ENCODE results near the gene HIVEP3.
A peak's percentile ranks its signal among the peaks of the same experiment; 100 is the strongest.

Gene HIVEP3

DNA sequence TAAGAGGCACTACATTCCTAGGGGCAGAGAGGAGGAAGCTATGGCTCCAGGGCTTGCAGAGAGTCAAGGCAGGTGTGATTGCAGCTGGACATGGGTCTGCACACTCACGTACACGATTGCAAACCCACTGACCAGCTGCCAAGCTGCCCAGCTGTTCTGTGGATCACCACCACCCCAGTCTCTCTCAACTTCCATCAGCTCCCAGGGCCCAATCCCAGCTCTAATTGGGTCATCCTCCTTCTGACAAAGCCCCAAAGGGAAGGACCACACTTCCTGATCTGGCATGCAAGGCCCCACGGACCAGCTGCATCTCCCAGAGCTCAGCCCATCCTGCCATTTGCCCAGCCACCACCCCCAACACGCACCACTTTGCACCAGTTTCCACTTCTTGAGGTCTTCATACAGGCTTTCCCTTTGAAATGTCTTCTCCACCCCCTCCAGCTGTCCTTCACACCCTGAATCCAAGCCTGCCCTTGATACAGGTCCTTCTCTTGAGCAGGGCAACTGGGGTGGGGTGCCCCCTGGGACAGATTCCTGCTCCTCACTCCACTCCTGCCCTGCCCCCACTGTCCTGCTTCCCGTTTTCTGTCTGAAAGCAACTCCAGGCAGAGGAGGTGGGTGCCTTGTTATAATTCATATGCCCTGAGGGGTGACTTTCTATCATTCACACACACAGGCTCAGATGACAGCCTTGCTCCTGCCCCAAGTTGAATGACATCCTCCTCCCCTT is 254.9 kb downstream of the HIVEP3 start:
- no peak overlapping the region for H3K14ac ChIP-seq (ENCODE audit: low read length)
- no peak overlapping the region for H2AFZ ChIP-seq (ENCODE audit: low read length)
- H3K36me3 ChIP-seq (replicated peaks in 1 of 2; ENCODE audit: control insufficient read depth in 2 of 2, insufficient read depth in 2 of 2, low read length in 2 of 2): peaks cover 0 to 2% of the 10 kb centered on the region in 2 donors
- H3K27me3 ChIP-seq (ENCODE audit: control insufficient read depth in 3 of 3, insufficient read depth in 3 of 3, low read depth in 1 of 3, low read length in 3 of 3): peaks cover 7 to 52% (median 35%) of the 10 kb centered on the region in 3 experiments
- no peak overlapping the region for H3K4me3 ChIP-seq (ENCODE audit: low read length in 2 of 2)
- H2BK15ac ChIP-seq (ENCODE audit: low read length): no peak overlapping the region
- H3K4me2 ChIP-seq (ENCODE audit: insufficient read depth, low read length, poor library complexity, severe bottlenecking): no peak overlapping the region
- no peak overlapping the region for H4K8ac ChIP-seq (ENCODE audit: low read depth, low read length)
- peaks cover 0 to 3% of the 10 kb centered on the region in 2 donors for H3K9me3 ChIP-seq (replicated peaks in 1 of 2; ENCODE audit: control insufficient read depth in 2 of 2, insufficient read depth in 1 of 2, low read depth in 1 of 2, low read length in 2 of 2)
- WGBS, 2 donors (ENCODE audit: extremely low coverage in 2 of 2, insufficient read length in 2 of 2, insufficient replicate concordance in 1 of 2): no CpG with 5 or more reads among the region's 5 CpGs
- no peak overlapping the region for H2AK5ac ChIP-seq (ENCODE audit: low read depth, low read length)
- peaks cover 10 to 12% of the 10 kb centered on the region in 2 donors for H3K4me1 ChIP-seq (ENCODE audit: control insufficient read depth in 2 of 2, insufficient read depth in 1 of 2, low read depth in 1 of 2, low read length in 2 of 2)
- no peak overlapping the region for H4K91ac ChIP-seq (ENCODE audit: low read depth, low read length, poor library complexity)
- no peak for DNase-seq (ENCODE audit: low spot score)
- no peak overlapping the region for H2BK120ac ChIP-seq (ENCODE audit: low read depth, low read length)
- no peak overlapping the region for H3K27ac ChIP-seq (replicated peaks; ENCODE audit: low read length)
- no peak overlapping the region for H3K18ac ChIP-seq (ENCODE audit: low read length)
- H3K79me1 ChIP-seq (ENCODE audit: low read depth, low read length): no peaks in the 10 kb centered on the region
- H2BK5ac ChIP-seq (ENCODE audit: low read length): no peak overlapping the region
- H3K9ac ChIP-seq (ENCODE audit: low read depth, low read length, poor library complexity): no peak overlapping the region
- no peak overlapping the region for H3K23ac ChIP-seq (ENCODE audit: low read depth, low read length, poor library complexity)
- H3K4ac ChIP-seq (ENCODE audit: low read length): no peak overlapping the region
- no peak overlapping the region for H2BK12ac ChIP-seq (ENCODE audit: low read length)

DNA sequence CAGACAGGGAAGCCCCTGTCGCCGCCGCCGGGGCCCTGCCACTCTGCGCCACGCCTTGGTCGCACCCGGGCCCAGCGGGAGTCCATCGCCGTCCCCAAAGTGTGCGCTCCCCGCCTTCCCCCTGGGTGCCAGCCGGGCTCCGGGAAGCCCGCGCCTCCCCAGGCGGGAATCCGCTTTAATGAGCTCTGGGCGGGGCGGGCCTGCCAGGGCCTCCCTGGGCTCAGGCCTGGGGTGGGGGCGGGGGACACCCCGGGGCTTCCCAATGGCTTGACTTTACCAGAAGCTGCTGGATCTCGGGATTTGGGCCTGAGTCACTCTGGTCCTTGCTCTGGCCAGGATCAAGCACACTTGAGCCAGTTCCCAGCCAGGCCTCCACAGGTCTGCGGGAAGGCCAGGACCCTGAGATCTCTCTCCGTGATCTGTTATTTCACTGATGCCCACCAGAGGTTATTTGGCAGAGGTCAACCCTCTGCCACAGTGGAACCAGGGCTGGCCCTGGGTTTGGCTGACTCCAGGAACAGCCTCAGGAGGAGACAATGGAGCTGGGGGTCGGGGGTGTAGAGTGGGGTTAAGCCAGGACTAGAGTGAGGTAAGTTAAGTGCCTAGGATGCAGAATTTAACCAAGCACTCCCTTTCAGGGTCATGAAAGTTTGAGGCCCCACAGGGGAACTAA is 255.8 kb downstream of the HIVEP3 start:
- no peak overlapping the region for H2AK5ac ChIP-seq (ENCODE audit: low read depth, low read length)
- H3K27me3 ChIP-seq (ENCODE audit: control insufficient read depth in 3 of 3, insufficient read depth in 3 of 3, low read depth in 1 of 3, low read length in 3 of 3): peaks cover 7 to 52% (median 35%) of the 10 kb centered on the region in 3 experiments
- H2BK12ac ChIP-seq (ENCODE audit: low read length): no peak overlapping the region
- peak overlapping the region; percentile 39 to 80 for H3K4me3 ChIP-seq (ENCODE audit: low read length in 2 of 2)
- H3K9ac ChIP-seq (ENCODE audit: low read depth, low read length, poor library complexity): no peak overlapping the region
- no peak overlapping the region for H2BK15ac ChIP-seq (ENCODE audit: low read length)
- no CpG with 5 or more reads among the region's 27 CpGs for WGBS, 2 donors (ENCODE audit: extremely low coverage in 2 of 2, insufficient read length in 2 of 2, insufficient replicate concordance in 1 of 2)
- no peak overlapping the region for H3K4ac ChIP-seq (ENCODE audit: low read length)
- no peak overlapping the region for H4K91ac ChIP-seq (ENCODE audit: low read depth, low read length, poor library complexity)
- peaks cover 0 to 2% of the 10 kb centered on the region in 2 donors for H3K36me3 ChIP-seq (replicated peaks in 1 of 2; ENCODE audit: control insufficient read depth in 2 of 2, insufficient read depth in 2 of 2, low read length in 2 of 2)
- peaks cover 0 to 3% of the 10 kb centered on the region in 2 donors for H3K9me3 ChIP-seq (replicated peaks in 1 of 2; ENCODE audit: control insufficient read depth in 2 of 2, insufficient read depth in 1 of 2, low read depth in 1 of 2, low read length in 2 of 2)
- peaks cover 7 to 10% of the 10 kb centered on the region in 2 donors for H3K4me1 ChIP-seq (ENCODE audit: control insufficient read depth in 2 of 2, insufficient read depth in 1 of 2, low read depth in 1 of 2, low read length in 2 of 2)
- no peak overlapping the region for H2BK120ac ChIP-seq (ENCODE audit: low read depth, low read length)
- no peak overlapping the region for H4K8ac ChIP-seq (ENCODE audit: low read depth, low read length)
- no peak overlapping the region for H3K27ac ChIP-seq (replicated peaks; ENCODE audit: low read length)
- no peak overlapping the region for H3K14ac ChIP-seq (ENCODE audit: low read length)
- no peak overlapping the region for H2BK5ac ChIP-seq (ENCODE audit: low read length)
- peak overlapping the region; percentile 94 for H3K4me2 ChIP-seq (ENCODE audit: insufficient read depth, low read length, poor library complexity, severe bottlenecking)
- no peak overlapping the region for H3K23ac ChIP-seq (ENCODE audit: low read depth, low read length, poor library complexity)
- peak overlapping the region; percentile 9 for H3K18ac ChIP-seq (ENCODE audit: low read length)
- H2AFZ ChIP-seq (ENCODE audit: low read length): peak overlapping the region; percentile 91
- H3K79me1 ChIP-seq (ENCODE audit: low read depth, low read length): no peaks in the 10 kb centered on the region
- DNase-seq (ENCODE audit: low spot score): no peak

- H3K9ac ChIP-seq (ENCODE audit: low read depth, low read length, poor library complexity): peak overlapping the region; percentile 83
- H2BK12ac ChIP-seq (ENCODE audit: low read length): no peak overlapping the region
- no peak overlapping the region for H4K8ac ChIP-seq (ENCODE audit: low read depth, low read length)
- peaks cover 0 to 3% of the 10 kb centered on the region in 2 donors for H3K9me3 ChIP-seq (replicated peaks in 1 of 2; ENCODE audit: control insufficient read depth in 2 of 2, insufficient read depth in 1 of 2, low read depth in 1 of 2, low read length in 2 of 2)
- no peak overlapping the region for H2BK120ac ChIP-seq (ENCODE audit: low read depth, low read length)
- H2AFZ ChIP-seq (ENCODE audit: low read length): peak overlapping the region; percentile 91
- no peak overlapping the region for H2AK5ac ChIP-seq (ENCODE audit: low read depth, low read length)
- H3K36me3 ChIP-seq (replicated peaks in 1 of 2; ENCODE audit: control insufficient read depth in 2 of 2, insufficient read depth in 2 of 2, low read length in 2 of 2): peaks cover 0 to 2% of the 10 kb centered on the region in 2 donors
- H3K27ac ChIP-seq (replicated peaks; ENCODE audit: low read length): no peak overlapping the region
- DNase-seq (ENCODE audit: low spot score): peak; percentile 72
- peak overlapping the region; percentile 39 to 83 for H3K4me3 ChIP-seq (ENCODE audit: low read length in 2 of 2)
- H3K4me2 ChIP-seq (ENCODE audit: insufficient read depth, low read length, poor library complexity, severe bottlenecking): peak overlapping the region; percentile 94
- WGBS, 2 donors (ENCODE audit: extremely low coverage in 2 of 2, insufficient read length in 2 of 2, insufficient replicate concordance in 1 of 2): no CpG with 5 or more reads among the region's 105 CpGs
- H3K4ac ChIP-seq (ENCODE audit: low read length): no peak overlapping the region
- H2BK5ac ChIP-seq (ENCODE audit: low read length): no peak overlapping the region
- no peaks in the 10 kb centered on the region for H3K79me1 ChIP-seq (ENCODE audit: low read depth, low read length)
- H3K18ac ChIP-seq (ENCODE audit: low read length): peak overlapping the region; percentile 86
- H3K4me1 ChIP-seq (ENCODE audit: control insufficient read depth in 2 of 2, insufficient read depth in 1 of 2, low read depth in 1 of 2, low read length in 2 of 2): peaks cover 3 to 10% of the 10 kb centered on the region in 2 donors
- H4K91ac ChIP-seq (ENCODE audit: low read depth, low read length, poor library complexity): no peak overlapping the region
- peaks cover 7 to 52% (median 35%) of the 10 kb centered on the region in 3 experiments for H3K27me3 ChIP-seq (ENCODE audit: control insufficient read depth in 3 of 3, insufficient read depth in 3 of 3, low read depth in 1 of 3, low read length in 3 of 3)
- H3K23ac ChIP-seq (ENCODE audit: low read depth, low read length, poor library complexity): no peak overlapping the region
- H2BK15ac ChIP-seq (ENCODE audit: low read length): no peak overlapping the region
- H3K14ac ChIP-seq (ENCODE audit: low read length): no peak overlapping the region
Observed at GRCh38 chr1:41662061-41662764, 256.5 kb downstream of the HIVEP3 start.
